AG09319 (cell line): Measurements from ENCODE around the gene COX18.

Experiments
- DNase-seq: peaks from one replicate; pipeline ENCODE4 v3.0.0-alpha.2; 2010; ENCODE audit warnings: low read depth; ENCODE audit errors: extremely low read depth
- CTCF ChIP-seq: IDR thresholded peaks from 2 replicates; pipeline ENCODE4 v1.5.1; 2011; ENCODE audit warnings: low read depth, mild to moderate bottlenecking, inconsistent platforms, low read length, moderate library complexity

Gene COX18

GRCh38 chr4:73068491-73069337 is 802 bp downstream of the COX18 start:
- TF ChIP-seq CTCF = no peak
- DNase-seq = no peak

GRCh38 chr4:73067971-73068394 is 1.5 kb downstream of the COX18 start:
- TF ChIP-seq CTCF = no peak
- DNase-seq = no peak

- DNase-seq = no peak
- no peak for TF ChIP-seq CTCF
Observed at GRCh38 chr4:73066928-73067327, 2.6 kb downstream of the COX18 start.

- TF ChIP-seq CTCF = no peak
- DNase-seq = no peak
Observed at GRCh38 chr4:73066445-73066844, 3.1 kb downstream of the COX18 start.

- TF ChIP-seq CTCF = no peak
- DNase-seq = no peak
Observed at GRCh38 chr4:73064536-73064935, 5.0 kb downstream of the COX18 start.

- no peak for DNase-seq
- no peak for TF ChIP-seq CTCF
Observed at GRCh38 chr4:73055241-73055897, 14.1 kb downstream of the COX18 start.

- DNase-seq = no peak
- TF ChIP-seq CTCF = no peak
Observed at GRCh38 chr4:73053974-73054480, 15.5 kb downstream of the COX18 start.
